Thoracic aorta (tissue), 2 donors: ENCODE data around the gene GRK1. TPM values are rescaled to one million over a fixed set of nuclear protein-coding genes. Genes with fewer than 3 reads are reported as not detected.
"Not testable (repeated sequence)": the region's sequence is repeated elsewhere in the genome, so short reads cannot be mapped to it uniquely, and the experiment has no call there.

Source experiments
- ATAC-seq: fragments of 150-250 bp; one replicate; pipeline ENCODE4 v1.8.0; 2017; ENCODE audit warnings: low read depth; ENCODE audit not compliant: insufficient number of reproducible peaks, low FRiP score
- DNase-seq: peaks from one replicate; pipeline ENCODE4 v3.0.0-alpha.2; 2020; ENCODE audit warnings: low spot score
- H3K27ac ChIP-seq, 2 donors: fragments of 200-600 bp; sonication (generic); 1 replicate in 1 of 2; 2 replicates in 1 of 2; pipeline ENCODE4 v1.5.1; 2016; ENCODE audit warnings: mild to moderate bottlenecking in 2 of 2, moderate library complexity in 2 of 2
- H3K27me3 ChIP-seq: fragments of 200-600 bp; sonication (generic); replicated peaks from 2 replicates; pipeline ENCODE4 v1.6.0; 2016; ENCODE audit warnings: mild to moderate bottlenecking; ENCODE audit not compliant: insufficient read depth
- H3K36me3 ChIP-seq: fragments of 200-600 bp; sonication (generic); one replicate; pipeline ENCODE4 v1.5.1; 2016
- H3K4me1 ChIP-seq, 2 donors: fragments of 200-600 bp; sonication (generic); 1 replicate in 1 of 2; 2 replicates in 1 of 2; pipeline versions ENCODE4 v1.5.1 to v1.6.0; 2016; ENCODE audit warnings: low read depth in 2 of 2, mild to moderate bottlenecking in 1 of 2; ENCODE audit not compliant: control insufficient read depth in 1 of 2
- H3K4me3 ChIP-seq: fragments of 200-600 bp; sonication (generic); 2 replicates; pipeline ENCODE4 v1.5.1; 2016; ENCODE audit warnings: mild to moderate bottlenecking
- H3K9me3 ChIP-seq: fragments of 200-600 bp; sonication (generic); 2 replicates; pipeline ENCODE4 v1.5.1; 2016
- total RNA-seq, 2 donors: library from RNA; depleted of rRNA; stranded (reverse); fragments of >200 nt; gene quantifications; one replicate each; pipeline versions ENCODE4 v1.1.0 to v1.2.3, GENCODE V29; 2016
- TF ChIP-seq, protein P1 (sequence below): fragments of 200-600 bp; sonication (generic); IDR thresholded peaks from one replicate; pipeline ENCODE4 v1.5.1; 2019; ENCODE audit warnings: antibody characterized with exemption

The GRK1 gene
- total RNA-seq, 2 donors from 2014 or later: not detected

DNA sequence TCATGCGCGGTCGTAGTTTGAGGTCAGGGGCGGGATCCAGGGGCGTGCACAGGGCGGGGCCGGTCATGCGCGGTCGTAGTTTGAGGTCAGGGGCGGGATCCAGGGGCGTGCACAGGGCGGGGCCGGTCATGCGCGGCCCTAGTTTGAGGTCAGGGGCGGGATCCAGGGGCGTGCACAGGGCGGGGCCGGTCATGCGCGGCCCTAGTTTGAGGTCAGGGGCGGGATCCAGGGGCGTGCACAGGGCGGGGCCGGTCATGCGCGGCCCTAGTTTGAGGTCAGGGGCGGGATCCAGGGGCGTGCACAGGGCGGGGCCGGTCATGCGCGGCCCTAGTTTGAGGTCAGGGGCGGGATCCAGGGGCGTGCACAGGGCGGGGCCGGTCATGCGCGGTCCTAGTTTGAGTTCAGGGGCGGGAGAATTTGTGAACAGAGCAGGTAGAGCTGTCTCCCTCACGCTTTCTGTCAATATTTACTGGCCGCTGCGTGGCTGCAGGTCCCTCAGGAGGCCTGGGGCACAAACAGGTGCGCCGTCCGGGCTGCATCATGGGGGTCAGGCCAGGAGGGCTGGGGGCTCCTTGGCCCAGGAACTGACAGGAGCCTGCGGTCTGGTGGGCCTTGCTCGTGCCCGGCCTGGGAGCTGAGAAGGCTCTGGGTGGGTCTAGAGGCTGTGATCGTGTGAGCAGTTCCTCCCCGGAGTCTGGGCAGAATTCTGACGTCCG, 59.2 kb downstream of the GRK1 start:
- H3K36me3 ChIP-seq, ATAC-seq, DNase-seq, H3K9me3 ChIP-seq, H3K4me1 ChIP-seq, H3K27me3 ChIP-seq: not testable (repeated sequence)
- Histone ChIP-seq H3K4me3 (peak overlapping the region; percentile 60), H3K27ac (peak overlapping the region; percentile 45 to 59)

DNA sequence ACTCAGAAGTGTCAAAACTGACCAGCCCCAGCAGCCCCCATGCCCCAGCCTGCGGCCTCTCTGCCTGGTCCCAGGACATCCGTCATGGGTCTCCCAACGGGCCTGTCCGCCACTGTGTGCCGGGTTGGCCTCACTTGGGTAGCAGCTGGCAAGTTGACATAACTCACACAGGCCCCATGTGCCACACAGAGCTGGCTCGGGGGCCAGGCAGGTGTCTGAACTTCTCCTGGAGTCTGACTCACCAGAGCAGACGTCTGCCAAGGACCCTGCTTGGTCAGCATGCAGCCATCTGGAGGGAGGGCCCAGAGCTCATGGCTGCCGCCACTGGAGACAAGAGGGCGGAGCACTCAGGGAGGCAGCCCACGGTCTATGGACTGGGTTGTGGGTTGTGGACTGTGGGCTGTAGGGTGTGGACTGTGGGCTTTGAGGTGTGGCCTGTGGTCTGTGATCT, 60.0 kb downstream of the GRK1 start:
- H3K36me3 ChIP-seq: no peaks in the 10 kb centered on the region
- H3K4me3 ChIP-seq: no peak overlapping the region
- no peaks in the 10 kb centered on the region for H3K27me3 ChIP-seq
- peak overlapping the region in 1 of 2 donors; percentile 59 for H3K27ac ChIP-seq
- peaks cover 0 to 10% of the 10 kb centered on the region in 2 donors for H3K4me1 ChIP-seq
- ATAC-seq: no peak
- no peak for DNase-seq
- H3K9me3 ChIP-seq: no peaks in the 10 kb centered on the region
- TF ChIP-seq, protein P1, sequence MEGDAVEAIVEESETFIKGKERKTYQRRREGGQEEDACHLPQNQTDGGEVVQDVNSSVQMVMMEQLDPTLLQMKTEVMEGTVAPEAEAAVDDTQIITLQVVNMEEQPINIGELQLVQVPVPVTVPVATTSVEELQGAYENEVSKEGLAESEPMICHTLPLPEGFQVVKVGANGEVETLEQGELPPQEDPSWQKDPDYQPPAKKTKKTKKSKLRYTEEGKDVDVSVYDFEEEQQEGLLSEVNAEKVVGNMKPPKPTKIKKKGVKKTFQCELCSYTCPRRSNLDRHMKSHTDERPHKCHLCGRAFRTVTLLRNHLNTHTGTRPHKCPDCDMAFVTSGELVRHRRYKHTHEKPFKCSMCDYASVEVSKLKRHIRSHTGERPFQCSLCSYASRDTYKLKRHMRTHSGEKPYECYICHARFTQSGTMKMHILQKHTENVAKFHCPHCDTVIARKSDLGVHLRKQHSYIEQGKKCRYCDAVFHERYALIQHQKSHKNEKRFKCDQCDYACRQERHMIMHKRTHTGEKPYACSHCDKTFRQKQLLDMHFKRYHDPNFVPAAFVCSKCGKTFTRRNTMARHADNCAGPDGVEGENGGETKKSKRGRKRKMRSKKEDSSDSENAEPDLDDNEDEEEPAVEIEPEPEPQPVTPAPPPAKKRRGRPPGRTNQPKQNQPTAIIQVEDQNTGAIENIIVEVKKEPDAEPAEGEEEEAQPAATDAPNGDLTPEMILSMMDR: no peak

DNA sequence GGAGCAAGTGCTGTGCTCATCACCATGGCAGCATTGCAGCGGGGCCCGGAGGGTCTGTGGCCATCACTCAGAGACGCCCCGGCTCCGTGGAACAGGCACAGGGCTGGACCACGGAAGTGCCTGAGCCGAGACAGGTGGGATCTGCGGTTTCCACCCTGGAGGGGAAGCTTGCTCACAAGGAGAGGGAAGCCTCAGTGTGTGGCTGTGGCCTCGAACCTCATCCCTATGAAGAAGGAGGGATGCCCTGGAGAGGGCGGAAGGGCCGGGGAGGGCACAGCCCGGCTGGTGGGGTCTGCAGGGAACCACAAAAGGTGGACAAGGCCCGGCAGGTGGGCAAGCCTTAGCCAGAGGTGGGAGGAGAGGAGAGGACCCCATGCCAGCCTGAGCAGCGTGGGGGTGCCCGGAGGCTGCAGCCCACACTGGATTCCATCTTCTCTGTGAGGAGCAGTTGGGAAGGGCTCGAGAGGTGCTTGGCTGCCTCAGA, 61.6 kb downstream of the GRK1 start:
- no peak for ATAC-seq
- TF ChIP-seq, protein P1: no peak
- no peak for DNase-seq

DNA sequence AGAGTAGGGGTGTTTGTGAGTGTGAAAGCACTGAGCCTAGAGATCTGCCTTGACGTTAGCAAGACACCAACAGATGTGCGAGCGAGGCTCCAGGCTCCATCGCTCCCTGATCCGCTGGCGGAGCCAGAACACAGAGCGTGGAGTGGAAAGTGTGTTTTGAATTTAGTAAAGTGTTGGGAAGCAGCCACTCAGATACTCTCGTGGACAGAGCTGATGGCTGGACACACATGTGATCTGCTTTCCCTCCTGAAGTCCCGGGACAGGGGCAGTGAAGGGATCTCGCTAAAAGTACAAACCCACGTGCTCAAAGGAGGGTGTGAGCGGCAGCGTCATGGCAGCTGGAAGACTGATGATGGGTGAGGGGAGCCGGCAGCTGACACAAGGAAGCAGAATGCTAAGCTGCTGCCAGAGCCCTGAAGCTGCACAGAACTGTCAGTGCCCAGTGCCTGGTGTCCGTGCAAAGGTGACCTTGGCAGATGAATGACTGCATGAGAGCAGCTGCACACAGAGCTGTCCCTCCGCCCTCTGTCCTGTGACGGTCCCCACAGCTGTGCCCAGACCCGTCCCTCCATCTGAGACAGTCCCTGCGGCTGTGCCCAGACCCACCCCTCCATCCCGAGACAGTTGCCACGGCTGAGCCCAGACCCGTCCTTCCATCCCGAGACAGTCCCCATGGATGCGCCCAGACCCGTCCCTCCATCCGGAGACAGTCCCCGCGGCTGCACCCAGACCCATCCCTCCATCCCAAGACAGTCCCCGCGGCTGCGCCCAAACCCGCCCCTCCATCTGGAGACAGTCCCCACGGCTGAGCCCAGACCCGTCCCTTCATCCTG, 62.4 kb downstream of the GRK1 start:
- Histone ChIP-seq H3K27ac (no peak overlapping the region), H3K4me3 (no peak overlapping the region), H3K27me3 (no peaks in the 10 kb centered on the region), H3K36me3 (no peaks in the 10 kb centered on the region), H3K9me3 (no peaks in the 10 kb centered on the region), H3K4me1 (peaks cover 0 to 10% of the 10 kb centered on the region in 2 donors)
- no peak for DNase-seq
- TF ChIP-seq, protein P1: no peak
- no peak for ATAC-seq

More for the DNA sequence above, 61.6 kb downstream of the GRK1 start:
- Histone ChIP-seq H3K4me1 (peaks cover 0 to 10% of the 10 kb centered on the region in 2 donors), H3K36me3 (no peaks in the 10 kb centered on the region), H3K9me3 (no peaks in the 10 kb centered on the region), H3K27ac (no peak overlapping the region), H3K4me3 (no peak overlapping the region), H3K27me3 (no peaks in the 10 kb centered on the region)

DNA sequence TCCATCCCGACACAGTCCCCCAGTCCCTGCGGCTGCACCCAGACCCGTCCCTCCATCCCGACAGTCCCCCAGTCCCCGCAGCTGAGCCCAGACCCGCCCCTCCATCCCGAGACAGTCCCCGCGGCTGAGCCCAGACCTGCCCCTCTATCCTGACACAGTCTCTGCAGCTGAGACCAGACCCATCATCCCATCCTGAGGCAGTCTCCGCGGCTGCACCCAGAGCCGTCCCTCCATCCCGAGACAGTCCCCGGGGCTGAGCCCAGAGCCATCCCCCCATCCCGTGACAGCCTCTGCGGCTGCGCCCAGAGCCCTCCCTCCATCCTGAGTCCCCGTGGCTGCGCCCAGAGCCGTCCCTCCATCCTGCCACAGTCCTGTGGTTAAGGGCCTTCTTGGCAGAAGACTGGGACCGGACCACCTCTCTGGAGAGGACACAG, 63.3 kb downstream of the GRK1 start:
- H3K27me3 ChIP-seq: no peaks in the 10 kb centered on the region
- TF ChIP-seq, protein P1: no peak
- no peak overlapping the region for H3K27ac ChIP-seq
- no peak overlapping the region for H3K4me3 ChIP-seq
- peaks cover 0 to 4% of the 10 kb centered on the region in 2 donors for H3K4me1 ChIP-seq
- DNase-seq (no peak), ATAC-seq (no peak)
- H3K9me3 ChIP-seq: no peaks in the 10 kb centered on the region
- H3K36me3 ChIP-seq: no peaks in the 10 kb centered on the region
